Left ventricle myocardium superior (tissue), 1 donor: ENCODE measurements around the gene TRPV4. TPM values are rescaled to one million over a fixed set of nuclear protein-coding genes. Genes with fewer than 3 reads are reported as not detected.

ENCODE experiments used
- ATAC-seq: fragments of 200-7000 bp; cut with Tn5 transposase; one replicate; pipeline ENCODE4 v1.9.1; 2020; ENCODE audit warnings: mild to moderate bottlenecking, moderate library complexity
- DNase-seq: peaks from one replicate; pipeline ENCODE4 v3.0.0-alpha.2; 2020
- intact Hi-C: fragments of 100-400 bp; cut with micrococcal nuclease; formaldehyde crosslinking; loops from one replicate; pipeline ENCODE4 v1.11.0; 2022
- total RNA-seq: library from RNA; stranded (reverse); fragmentation: NEBNext Ultra II Directional; extraction: Animal tissue kit (Norgen Biotek cat#: 25700); gene quantifications from one replicate; pipeline ENCODE4 v1.2.1, GENCODE V29; 2021
- donor health status: DM: no; HTN: yes; CAD: no; lungs with severe emphysema.

TRPV4 gene
- total RNA-seq, 1 donor from 2014 or later, result 0.25 TPM

DNA sequence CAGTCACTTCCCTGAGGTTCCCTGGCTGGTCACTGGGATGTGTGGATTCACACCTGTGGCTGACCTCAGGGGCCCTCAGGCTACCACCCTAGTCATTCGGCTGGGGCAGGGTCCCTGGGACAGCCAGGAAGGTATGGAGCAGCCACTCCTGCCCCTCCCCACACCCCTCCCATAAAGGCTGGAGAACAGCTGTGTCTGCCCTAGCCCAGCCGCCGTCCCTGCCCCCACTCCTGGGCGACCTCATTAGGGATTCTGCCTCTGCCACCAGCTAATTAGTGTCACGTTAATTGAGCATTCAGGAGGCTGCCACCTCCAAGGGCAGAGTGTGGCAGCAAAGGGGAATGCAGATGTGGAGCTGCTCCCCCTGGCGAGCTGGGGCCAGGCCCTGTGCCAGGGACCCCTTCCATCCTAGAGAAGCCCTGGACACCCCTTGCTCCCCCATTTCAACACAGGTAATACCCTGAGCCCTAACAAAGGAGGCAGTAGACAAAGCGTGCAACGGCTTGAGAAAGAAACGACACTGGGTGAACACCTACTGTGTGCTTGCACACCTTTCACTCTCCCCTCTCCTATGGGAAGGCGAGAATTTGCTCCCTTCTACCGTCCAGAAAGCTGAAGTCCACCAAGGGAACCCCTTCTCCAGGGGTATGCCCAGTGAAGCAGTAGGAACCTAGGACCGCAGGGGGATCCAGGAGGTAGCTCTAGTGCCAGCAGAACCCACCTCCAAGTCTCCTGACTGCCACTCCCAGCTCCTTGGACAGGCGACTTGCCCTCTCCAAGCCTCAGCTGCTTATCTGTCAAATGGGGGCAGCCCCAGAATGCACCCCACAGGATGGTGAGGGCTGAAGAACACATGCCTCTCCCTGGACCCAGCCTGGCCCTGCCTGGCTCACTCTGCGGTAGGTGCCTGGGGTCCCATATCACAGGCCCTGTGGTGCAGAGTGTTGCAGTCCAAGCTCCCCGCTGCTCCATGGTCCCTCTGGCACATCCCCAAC, 74.5 kb downstream of the TRPV4 start:
- DNase-seq (peak; percentile 18), ATAC-seq (no peak)
- intact Hi-C loops, result no loop called here

DNA sequence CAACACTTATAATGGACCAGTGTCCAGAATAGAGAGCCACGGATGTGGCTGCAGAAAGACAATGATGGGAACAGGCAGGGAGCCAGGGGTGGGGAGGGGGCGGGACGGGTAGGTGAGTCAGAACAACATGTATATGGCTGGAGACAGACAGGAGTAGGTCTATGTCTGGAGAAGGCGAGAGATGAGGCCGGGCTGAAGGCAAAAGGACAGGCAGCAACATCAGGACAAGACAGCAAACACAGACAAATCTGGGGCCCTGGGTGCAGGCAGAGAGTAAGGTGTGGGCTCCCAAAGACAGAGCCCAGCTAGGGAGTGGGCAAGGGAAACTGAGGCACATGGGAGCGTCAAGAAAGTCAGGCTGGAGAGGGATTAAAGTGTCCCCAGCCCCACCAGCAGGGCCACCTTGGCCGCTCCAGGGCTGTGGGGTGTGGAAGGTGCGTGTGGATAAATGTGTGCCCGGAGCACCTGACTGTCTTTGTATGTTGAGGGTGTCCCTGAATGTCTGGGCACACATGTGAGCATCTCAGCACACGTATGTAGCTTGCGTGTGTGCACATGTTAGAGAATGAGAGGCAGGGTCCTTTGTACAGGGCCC, 75.4 kb downstream of the TRPV4 start:
- no peak for ATAC-seq
- DNase-seq, result peak; percentile 12
- intact Hi-C loops, result no loop called here

DNA sequence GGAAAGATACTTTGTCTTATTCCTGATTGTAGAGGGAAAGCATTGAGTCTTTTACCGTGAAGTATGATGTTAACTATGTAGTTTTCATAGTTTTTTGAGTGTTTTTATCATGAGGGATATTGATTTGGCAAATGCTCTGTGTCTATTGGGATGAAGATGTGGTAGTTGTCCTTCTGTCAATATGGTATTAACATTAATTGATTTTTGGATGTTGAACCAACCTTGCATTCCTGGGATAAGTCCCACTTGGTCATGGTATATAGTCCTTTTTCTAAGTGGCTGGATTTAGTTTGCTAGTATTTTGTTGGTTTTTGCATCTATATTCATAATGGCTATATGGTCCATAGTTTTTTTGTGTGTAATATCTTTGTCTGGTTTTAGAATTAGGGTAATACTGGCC, 76.7 kb downstream of the TRPV4 start:
- intact Hi-C loops, result no loop called here
- ATAC-seq (no peak), DNase-seq (no peak)

DNA sequence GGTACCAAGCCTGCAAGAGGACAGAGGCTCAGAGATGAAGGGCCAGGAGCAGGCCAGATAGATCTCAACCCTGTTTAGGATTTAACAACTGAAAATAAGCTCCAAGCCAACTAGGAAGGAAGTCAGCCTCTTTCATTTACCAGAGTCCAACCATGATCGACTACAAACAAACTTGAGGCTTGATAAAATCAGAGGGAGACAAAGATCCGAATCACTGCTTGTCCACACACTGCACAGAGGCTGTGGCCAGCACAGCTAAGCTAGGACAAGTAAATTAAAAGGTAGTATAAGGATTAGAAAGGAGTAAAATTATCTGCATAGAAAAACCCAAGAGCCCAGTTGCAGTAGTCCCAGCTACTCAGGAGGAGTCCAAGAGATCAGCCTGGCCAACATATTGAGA, 79.2 kb downstream of the TRPV4 start:
- DNase-seq, result no peak
- ATAC-seq, result no peak
- intact Hi-C loops, result no loop called here

DNA sequence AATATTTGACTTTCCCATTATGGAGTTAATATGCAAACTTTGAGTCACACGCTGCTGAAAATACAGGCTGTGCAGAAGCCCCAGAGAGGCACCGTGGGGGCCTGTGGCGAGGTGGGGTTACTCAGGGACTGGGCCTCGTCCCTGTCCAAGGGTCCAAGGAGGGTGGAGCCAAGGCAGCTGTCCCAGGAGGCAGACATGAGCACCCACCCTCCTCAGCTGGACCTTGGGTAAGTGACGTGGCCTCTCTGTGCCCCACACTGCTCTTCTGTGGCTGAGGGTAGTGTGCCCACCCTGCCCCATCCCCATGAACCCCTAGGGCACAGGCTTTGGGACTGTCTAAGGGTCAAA, 80.2 kb downstream of the TRPV4 start:
- DNase-seq (peak; percentile 7), ATAC-seq (no peak)
- intact Hi-C loops, result no loop called here

DNA sequence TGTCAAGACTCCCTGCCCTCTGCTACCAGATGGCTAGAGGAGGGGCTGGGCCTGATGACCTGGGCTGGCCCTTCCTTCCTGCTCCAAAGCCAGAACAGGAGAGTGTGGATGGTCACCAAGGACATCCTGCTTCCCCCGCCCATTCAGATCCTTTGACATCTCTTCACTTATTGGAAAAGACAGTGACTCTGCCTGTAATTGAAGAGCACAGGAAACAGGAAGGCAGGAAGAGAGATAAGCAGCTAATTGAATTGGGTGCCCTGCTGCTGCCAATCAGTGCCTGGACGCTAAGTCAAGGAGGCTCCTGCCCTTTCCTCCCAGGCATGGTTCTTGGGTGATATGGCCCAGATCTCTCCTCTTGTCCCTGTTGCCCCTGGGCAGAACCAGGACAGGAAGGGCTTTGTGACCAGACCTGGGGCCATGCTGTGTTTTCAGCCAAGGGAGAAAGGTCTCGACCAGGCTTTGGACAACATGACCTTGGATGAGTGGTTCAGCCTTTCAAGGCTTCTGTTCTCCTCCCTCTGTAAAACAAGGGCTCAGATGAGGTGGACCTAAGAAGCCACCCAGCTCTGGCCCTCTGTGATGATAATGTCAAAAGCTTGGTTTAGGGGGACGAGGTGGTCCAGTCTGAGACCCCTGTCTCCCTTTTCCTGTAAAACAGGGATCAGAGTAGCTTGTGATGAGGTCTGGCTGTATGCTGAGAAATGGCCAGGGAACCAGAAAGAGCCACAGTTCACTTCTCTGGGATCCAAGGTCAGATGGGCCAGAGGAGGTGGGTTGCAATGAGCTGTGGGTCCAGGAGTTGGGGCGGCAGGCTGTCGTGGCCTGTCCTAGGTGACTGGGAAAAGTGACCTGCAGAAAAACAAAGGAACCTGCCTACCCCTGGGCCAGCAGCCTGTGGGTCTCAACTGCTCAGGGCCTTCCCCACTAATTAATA, 80.8 kb downstream of the TRPV4 start:
- intact Hi-C loops, result no loop called here
- no peak for ATAC-seq

DNA sequence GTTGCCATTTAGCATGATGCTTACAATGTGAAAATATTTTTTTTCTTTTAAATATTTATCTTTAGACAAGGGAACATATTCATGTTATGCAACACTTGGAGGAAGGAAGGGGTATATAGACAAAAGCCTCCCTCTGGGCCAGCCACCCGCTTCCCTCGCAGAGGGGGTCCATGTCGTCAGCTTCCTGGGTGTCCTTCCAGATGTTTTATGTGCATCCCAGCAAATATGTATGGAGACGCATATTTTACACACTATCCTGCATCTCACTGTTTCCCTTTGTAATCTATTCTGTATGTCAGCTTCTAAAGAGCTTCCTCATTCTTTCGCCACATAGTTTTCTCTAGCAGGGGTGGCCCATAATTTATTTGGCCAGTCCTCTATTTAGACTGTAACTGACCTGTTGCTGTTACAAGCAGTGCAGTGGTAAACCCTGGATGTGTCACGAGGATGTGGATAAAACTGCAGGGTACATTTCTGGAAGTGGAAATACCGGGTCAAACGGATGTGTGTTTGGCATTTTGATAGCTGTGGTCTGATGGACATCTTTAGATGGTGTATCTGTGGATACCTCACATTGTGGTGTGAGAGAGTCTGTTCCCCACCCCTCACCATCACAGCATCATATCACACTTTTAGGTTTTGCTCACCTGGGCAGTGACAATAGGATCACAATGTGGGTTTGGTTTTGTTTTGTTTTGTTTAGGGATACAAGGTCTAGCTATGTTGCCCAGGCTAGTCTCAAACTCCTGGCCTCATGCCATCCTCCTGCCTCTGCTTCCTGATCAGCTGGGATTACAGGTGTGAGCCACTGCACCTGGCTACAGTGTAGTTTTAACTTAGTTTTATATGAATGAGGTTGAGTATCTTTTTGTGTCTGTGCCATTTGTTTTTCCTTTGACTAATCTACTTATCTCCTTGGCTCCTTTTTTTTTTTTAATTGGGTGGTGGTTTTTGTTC, 87.9 kb downstream of the TRPV4 start:
- peak; percentile 6 for DNase-seq
- intact Hi-C loops, result no loop called here

More for the DNA sequence above, 80.8 kb downstream of the TRPV4 start:
- peak; percentile 6 for DNase-seq

DNA sequence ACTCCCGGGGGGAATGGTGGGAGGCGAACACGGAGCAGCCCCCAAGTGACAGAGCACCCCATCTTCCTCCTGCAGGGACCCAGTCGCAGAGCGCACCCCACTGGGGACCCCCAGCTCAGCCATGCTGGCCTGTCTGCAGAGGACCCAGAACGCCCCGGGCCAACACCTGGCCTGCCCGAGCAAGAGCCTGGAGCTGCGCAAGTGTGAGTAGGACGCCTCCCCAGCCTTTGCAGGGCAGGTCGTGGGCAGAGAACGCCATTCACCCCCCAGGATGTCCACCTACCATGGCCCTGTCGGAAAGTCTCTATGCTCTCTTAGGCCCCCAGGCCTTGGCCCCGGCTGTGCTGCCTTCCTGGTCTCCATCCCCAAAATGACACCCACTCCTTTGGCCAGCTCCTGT, 89.2 kb downstream of the TRPV4 start:
- intact Hi-C loops, result no loop called here
- ATAC-seq (no peak), DNase-seq (peak; percentile 11)

More for the DNA sequence above, 87.9 kb downstream of the TRPV4 start:
- no peak for ATAC-seq

DNA sequence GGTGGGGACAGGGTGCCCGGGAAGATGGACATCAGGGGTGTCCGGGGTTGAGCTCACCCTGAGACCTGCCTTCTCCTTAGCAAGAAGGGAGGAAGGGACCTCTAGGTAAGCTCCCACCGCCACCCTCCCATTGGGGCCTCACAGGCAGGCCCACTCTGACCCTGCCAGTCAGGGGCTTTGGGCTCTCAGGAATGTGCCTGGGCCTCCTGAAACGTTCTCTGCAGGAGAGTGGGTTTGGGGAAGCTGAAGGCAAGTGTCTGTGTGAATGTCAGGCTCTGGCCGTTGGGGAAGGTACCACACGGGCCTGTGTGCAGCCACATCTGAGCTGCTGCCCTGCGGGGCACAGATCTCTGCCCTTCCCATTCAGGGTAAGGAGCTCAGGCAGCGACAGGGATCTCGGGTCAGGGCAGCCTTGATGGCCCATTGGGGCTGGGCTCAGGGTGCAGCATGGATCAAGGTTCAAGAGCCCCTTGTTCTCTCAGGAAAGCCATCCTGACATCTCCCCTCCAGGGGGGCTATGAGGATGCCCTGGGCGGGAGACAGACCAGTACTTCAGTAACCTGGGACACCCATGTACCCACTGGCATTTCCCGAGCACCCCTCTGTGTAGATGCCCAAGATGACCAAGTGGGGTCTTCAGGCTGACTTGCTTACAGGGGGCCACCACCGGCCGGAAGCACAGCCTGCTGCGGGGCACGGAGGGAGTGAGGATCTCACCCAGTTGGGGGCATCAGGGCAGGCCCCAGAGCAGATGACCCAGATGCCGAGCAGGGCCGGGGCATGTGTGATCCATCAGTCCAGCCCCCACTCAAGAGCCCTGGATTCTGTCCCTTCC, 89.9 kb downstream of the TRPV4 start:
- no peak for ATAC-seq
- intact Hi-C loops, result no loop called here
- peak; percentile 18 for DNase-seq

DNA sequence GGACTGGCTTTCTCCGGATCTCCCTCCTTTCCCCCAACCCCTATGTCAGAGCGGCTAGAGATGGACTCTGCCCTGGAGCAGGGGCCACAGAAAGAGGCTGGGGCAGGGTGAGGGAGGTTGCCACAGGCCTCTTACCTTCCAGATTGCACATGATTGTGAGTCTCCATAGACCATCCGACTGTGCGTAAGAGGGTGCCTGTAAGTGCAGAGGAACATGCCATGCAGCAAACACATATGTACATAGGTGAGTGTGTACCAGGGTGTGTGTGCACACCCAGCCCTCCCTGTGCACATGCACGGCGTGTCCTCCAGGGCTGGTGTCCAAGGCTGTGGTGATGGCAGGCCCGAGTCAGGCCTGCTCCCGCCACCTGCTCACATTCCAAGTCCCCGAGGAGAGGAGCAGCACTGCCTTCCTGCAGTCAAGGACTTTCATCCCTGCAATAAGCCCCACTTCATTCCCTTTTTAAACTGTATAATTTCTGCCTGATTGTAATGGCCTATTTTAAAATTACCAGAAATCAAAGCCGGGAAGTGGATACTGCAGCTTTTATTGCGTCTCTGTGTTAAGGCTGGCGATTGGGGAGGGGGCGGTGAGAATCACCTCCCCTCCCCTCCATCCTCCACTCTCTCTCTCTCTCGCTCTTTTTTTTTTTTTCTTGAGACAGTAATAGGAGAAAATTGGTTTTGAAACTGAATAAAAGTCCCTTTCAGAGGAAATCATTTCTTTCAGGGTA, 91.1 kb downstream of the TRPV4 start:
- ATAC-seq (no peak), DNase-seq (peak; percentile 3)
- intact Hi-C loops, result no loop called here

DNA sequence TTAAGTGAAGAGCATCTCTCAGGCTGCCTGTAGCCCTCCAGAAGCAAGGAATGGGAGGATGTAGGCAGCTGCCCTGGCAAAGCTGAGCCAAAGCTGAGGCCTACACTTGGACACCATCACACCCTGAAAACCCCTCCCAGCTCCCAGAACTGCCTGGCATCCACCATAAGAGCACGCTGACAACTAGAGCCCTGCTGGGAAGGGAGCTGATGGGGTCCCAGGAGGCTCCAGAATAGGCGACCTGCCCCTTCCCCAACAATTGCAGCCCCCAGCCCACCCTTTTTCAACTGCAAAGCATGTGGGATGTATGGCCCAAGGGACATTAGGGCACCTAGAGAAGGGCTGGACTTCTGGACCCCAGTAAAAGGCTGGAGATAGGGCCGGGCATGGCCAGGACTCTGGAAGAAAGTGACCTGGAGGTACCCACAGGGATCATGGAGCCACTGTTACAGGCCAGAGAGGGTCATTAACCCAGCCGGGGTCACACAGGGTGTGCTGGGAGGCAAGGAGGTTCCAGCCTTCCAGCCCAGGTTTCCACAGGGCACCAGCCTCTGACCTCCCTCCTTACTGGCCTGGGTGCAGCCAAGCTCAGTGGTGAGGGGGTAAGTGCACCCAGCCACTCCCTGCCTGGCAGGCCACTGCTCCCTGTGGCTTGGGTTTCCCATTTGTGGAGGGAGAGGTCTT, 91.8 kb downstream of the TRPV4 start:
- intact Hi-C loops, result no loop called here
- DNase-seq (peak; percentile 8), ATAC-seq (no peak)

DNA sequence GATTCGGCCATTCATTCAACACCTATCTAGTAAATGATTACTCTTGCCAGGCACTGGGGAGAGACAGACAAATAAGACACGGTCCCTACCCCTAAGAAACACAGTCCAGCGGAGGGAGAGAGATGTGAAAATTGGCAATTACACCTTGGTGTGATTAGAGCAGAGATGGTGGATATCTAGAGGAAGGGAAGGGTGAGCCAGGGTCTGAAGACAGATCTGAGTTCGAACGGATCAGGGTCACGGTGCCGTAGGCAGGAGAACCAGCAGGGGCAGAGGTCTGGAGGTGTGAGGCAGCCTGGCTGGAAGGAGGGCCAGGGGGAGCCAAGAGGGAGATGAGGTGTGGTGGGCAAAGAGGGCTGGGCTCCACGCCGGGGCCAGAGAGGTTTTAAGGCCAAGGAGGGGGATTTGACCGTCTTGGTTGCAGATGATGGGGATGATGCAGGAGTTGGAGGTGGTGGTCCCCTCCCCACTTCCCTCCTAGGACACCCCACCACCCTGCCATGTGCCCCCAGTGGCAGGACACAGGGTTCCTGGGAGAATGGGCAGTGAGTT, 92.4 kb downstream of the TRPV4 start:
- ATAC-seq, result no peak
- peak; percentile 12 for DNase-seq
- intact Hi-C loops, result no loop called here

DNA sequence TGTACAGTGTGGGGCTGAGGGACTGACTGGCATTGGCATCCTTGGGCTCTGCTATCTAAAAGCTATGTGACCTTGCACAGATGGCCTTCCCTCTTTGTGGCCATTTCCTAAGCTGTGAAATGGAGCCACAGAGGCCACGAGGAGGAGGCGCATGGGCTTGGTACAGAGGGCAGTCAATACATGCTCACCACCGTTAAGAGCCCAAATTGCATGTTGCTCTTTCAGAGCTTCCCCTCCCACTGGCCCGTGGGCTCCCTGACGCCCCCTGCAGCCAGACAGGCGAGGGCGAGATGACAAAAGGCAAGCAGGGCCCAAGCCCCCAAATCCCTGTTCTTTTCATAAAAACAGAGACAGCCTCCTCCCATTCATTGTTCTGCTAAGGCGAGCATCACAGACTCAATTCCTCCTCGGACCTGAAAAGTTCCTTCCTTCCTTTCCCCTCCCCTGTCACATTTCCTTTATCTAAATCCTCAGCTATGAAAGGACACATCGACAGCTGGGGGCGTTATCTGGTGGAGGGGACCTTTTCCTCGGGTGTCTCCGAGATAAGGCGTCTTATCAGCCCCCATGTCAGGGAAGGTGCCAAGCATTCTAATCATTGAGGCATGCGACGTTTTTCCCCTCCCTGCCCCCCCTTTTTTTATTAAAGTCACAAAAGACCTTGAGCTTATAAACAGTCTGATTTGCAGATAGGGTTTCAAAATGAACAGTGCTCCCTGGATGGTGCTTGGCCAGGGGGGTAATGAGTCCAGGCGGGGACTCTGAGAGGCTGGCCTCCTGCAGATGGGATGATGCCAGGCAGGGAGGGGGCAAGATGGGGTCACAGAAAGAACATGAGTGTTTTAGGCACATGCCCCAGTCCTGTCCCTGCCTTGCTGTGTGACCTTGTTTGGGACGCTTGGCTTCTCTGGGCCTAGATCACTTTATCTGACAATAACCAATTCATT, 93.2 kb downstream of the TRPV4 start:
- intact Hi-C loops, result no loop called here
- ATAC-seq (no peak), DNase-seq (peak; percentile 21)

DNA sequence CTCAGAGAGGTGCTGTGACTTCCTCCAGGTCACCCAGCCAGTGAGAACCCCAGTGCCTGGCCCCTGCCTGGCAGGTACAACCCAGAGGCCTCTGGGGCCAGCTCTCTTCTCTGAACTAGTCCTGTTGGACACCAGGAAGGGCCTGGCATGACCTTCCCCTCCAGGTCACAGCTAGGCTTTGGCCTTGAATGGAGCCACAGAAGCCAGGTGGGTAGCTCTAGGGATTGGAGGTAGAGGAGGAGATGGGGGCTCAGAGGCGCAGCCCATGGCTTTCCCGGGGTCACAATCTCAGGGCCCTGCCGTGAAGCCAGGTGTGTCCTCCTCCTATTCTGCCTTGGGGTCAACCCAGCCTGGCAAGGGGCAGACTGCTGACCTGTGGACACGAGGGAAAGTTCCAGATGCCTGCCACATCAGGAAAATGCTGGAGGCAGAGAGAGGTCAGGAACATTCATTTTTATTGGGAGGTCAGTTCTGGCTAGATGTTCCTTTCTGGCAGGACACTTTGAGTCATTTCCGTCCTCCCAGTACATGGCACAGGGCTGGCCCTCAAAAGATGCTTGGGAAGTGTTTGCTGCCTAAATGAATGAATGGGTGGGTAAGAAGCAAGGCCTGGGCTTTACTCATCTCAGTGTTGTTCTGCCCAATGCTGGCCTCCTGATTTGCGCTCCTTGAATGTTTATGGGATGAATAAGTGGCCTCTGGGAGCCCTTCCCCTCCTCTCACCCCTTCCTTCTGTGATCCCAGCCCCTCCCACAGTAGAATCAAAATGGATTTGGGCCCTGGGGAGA, 94.1 kb downstream of the TRPV4 start:
- ATAC-seq (no peak), DNase-seq (peak; percentile 16)
- intact Hi-C loops, result no loop called here
